CD4-positive, alpha-beta T cell treated with Interleukin-17A for 1 hour (primary cell): ENCODE results near the gene FN3KRP.
"Not testable (repeated sequence)": the region's sequence is repeated elsewhere in the genome, so short reads cannot be mapped to it uniquely, and the experiment has no call there.

Experiments
- DNase-seq: peaks from one replicate; pipeline ENCODE4 v3.0.0-alpha.2; 2020

FN3KRP gene

GRCh38 chr17:82709676-82710498 lies 6.6 kb upstream of the FN3KRP start:
- no peak for DNase-seq

- no peak for DNase-seq
Observed at GRCh38 chr17:82710499-82711232, 5.8 kb upstream of the FN3KRP start.

GRCh38 chr17:82713071-82713723 lies 3.3 kb upstream of the FN3KRP start:
- DNase-seq: no peak

- DNase-seq: no peak
Observed at GRCh38 chr17:82718986-82719685, 2.6 kb downstream of the FN3KRP start.

- DNase-seq: no peak
Observed at GRCh38 chr17:82720204-82720603, 3.7 kb downstream of the FN3KRP start.

- DNase-seq: no peak
Observed at GRCh38 chr17:82722341-82723013, 6.0 kb downstream of the FN3KRP start.

- no peak for DNase-seq
Observed at GRCh38 chr17:82723169-82723807, 6.8 kb downstream of the FN3KRP start.

- DNase-seq: no peak
Observed at GRCh38 chr17:82726427-82726826, 9.9 kb downstream of the FN3KRP start.

GRCh38 chr17:82729479-82730260 lies 13.2 kb downstream of the FN3KRP start:
- no peak for DNase-seq

- no peak for DNase-seq
Observed at GRCh38 chr17:82732118-82732743, 15.7 kb downstream of the FN3KRP start.

GRCh38 chr17:82734987-82735866 lies 18.7 kb downstream of the FN3KRP start, which contains the start of gene FN3K:
TSS of gene FN3K (plus strand) at chr17:82735615. CDS start at chr17:82735637, 22 bp downstream.
- DNase-seq: peak; percentile 33

GRCh38 chr17:82736511-82737185 lies 20.1 kb downstream of the FN3KRP start:
- no peak for DNase-seq

GRCh38 chr17:82737967-82738877 lies 21.7 kb downstream of the FN3KRP start:
- no peak for DNase-seq

- DNase-seq: no peak
Observed at GRCh38 chr17:82740906-82741759, 24.6 kb downstream of the FN3KRP start.

GRCh38 chr17:82743344-82744219 lies 27.1 kb downstream of the FN3KRP start:
- no peak for DNase-seq

GRCh38 chr17:82744736-82745135 lies 28.2 kb downstream of the FN3KRP start:
- DNase-seq: not testable (repeated sequence)
